ENCODE measurements around the gene GATAD2A. TPM values are rescaled to one million over a fixed set of nuclear protein-coding genes. Genes with fewer than 3 reads are reported as not detected.

The GATAD2A gene
- total RNA-seq, 4 donors from 2014 or later: 73.8 to 128 (median 87.7) TPM

DNA sequence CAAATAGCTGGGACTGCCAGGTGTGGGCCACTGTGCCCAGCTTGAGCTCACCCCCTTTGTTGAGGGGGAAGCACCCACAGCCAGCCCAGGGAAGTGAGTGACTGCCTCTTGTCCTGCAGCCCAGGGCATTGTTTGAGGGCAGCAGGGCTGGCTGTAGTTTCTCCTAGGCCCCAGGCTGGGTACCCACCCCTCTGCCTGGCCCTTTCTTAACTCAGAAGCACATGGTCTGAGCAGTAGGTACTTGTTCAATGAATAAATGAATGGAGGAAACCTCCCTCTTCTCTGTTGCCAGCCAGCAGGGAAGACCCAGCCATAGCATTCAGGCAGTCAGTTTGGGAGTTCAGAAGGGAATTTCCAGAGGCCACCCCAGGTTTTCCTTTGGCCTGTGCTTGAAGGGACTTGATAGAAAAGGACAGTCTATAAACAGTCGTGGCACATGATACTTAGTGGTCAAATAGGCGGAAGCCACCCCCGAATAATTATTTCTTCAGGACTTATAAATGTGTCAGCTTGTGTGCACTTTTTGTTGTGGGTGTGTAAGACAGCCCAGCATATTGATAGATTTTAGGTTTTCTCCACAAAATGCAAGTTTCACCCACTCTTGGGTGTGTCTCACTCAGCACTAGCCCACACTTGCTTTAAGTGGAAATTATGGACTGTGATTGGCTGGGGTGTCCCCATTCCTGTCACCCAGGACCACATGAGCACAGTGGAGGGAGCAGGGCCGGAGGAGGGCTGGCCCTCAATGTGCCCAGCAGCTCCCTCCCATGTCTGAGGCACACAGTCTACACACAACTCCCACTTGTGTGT, 33.1 kb downstream of the GATAD2A start:
- 60 to 63% methylated on average over 4 of the region's 4 CpGs for WGBS, 2 donors
- intact Hi-C loops (cut with DNase I; ENCODE audit: low total_unique reads): no loop called here
- no peak for TF ChIP-seq POLR2A (IDR thresholded peaks at IDR 0.05)
- TF ChIP-seq, protein P1, sequence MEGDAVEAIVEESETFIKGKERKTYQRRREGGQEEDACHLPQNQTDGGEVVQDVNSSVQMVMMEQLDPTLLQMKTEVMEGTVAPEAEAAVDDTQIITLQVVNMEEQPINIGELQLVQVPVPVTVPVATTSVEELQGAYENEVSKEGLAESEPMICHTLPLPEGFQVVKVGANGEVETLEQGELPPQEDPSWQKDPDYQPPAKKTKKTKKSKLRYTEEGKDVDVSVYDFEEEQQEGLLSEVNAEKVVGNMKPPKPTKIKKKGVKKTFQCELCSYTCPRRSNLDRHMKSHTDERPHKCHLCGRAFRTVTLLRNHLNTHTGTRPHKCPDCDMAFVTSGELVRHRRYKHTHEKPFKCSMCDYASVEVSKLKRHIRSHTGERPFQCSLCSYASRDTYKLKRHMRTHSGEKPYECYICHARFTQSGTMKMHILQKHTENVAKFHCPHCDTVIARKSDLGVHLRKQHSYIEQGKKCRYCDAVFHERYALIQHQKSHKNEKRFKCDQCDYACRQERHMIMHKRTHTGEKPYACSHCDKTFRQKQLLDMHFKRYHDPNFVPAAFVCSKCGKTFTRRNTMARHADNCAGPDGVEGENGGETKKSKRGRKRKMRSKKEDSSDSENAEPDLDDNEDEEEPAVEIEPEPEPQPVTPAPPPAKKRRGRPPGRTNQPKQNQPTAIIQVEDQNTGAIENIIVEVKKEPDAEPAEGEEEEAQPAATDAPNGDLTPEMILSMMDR (IDR thresholded peaks at IDR 0.05): no peak
- H3K4me3 ChIP-seq (ENCODE audit: low read depth, poor library complexity, severe bottlenecking): no peak overlapping the region
- no peak for DNase-seq (ENCODE audit: low spot score in 2 of 2)

DNA sequence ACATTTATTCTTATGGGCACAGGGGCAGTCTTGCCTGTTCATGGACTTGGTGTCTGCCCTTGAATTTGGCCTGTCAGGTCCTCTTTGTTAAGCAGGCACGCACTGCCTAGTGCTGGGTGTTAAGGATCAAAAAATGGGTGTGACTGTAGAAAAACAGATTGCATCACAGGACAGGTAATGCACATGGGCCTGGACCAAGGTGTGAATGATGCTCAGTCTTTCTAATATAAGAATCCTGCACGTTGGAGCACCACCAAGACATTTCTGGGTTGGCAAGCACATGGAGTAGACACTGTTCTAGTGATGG, 33.7 kb downstream of the GATAD2A start:
- no peak for TF ChIP-seq POLR2A (IDR thresholded peaks at IDR 0.05)
- TF ChIP-seq, protein P1 (IDR thresholded peaks at IDR 0.05): no peak
- DNase-seq (ENCODE audit: low spot score in 2 of 2): no peak
- 39 to 65% methylated on average over 2 of the region's 2 CpGs for WGBS, 2 donors
- H3K4me3 ChIP-seq (ENCODE audit: low read depth, poor library complexity, severe bottlenecking): no peak overlapping the region
- intact Hi-C loops (cut with DNase I; ENCODE audit: low total_unique reads): no loop called here

DNA sequence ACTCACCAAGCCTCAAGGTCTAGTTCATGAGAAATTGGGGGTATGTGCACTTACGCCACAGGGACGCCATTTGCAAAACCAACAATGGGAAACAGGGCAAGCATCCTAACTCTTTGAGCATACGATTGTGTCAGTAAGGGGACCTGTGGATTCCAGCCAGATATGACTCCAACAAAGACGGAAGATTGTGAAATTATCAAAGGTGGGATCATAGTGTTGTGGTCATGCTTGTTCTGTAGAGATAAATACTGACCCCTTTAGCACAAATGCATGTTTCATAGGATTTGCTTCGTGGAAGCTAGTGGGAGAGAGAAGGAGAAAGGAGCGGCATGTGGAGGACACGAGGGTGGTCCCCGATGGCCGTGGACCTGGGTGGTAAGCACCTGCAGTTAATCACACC, 37.8 kb downstream of the GATAD2A start:
- 91 to 93% methylated on average over 9 of the region's 9 CpGs for WGBS, 2 donors
- no peak overlapping the region for H3K4me3 ChIP-seq (ENCODE audit: low read depth, poor library complexity, severe bottlenecking)
- DNase-seq (ENCODE audit: low spot score in 2 of 2): no peak
- intact Hi-C loops (cut with DNase I; ENCODE audit: low total_unique reads): no loop called here
- no peak for TF ChIP-seq POLR2A (IDR thresholded peaks at IDR 0.05)
- TF ChIP-seq, protein P1 (IDR thresholded peaks at IDR 0.05): no peak

DNA sequence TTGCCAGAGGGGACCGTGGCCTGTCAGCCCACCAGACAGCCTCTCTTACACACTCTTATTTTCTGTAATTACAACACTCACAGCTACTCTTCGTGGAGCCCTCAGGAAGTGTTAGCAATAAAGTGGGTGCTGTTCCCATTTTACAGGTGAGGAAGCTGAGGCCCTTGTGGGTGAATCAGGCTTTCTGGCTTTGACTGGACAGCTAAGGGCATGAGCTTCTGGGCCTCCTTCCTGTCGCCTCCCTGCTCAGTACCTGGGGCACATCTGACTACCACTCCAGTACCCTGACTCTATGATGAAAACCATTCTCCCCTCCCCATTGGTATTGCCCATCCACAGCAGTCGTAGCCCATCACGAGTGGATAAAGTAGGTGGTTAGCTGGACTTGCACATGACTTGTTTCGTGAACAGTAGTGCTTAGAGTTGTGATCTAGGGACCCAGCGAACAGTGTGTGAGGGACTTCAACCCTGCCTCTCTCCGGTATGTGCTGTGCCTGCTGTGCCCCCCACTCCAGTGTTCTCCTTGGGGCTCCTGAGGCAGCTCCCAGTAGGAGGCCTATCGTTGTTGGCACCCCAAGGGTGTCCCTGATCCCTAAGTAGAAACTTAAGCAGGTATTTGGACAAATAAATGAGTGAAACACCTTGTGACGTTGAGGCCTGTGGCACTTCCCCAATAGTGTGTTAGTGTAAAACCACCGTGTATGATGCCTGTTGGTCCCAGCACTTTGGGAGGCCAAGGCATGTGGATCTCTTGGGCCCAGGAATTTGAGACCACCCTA, 38.6 kb downstream of the GATAD2A start:
- no peak for DNase-seq (ENCODE audit: low spot score in 2 of 2)
- TF ChIP-seq POLR2A (IDR thresholded peaks at IDR 0.05): no peak
- TF ChIP-seq, protein P1 (IDR thresholded peaks at IDR 0.05): no peak
- intact Hi-C loops (cut with DNase I; ENCODE audit: low total_unique reads): no loop called here
- H3K4me3 ChIP-seq (ENCODE audit: low read depth, poor library complexity, severe bottlenecking): no peak overlapping the region
- 81 to 88% methylated on average over 11 of the region's 11 CpGs for WGBS, 2 donors

DNA sequence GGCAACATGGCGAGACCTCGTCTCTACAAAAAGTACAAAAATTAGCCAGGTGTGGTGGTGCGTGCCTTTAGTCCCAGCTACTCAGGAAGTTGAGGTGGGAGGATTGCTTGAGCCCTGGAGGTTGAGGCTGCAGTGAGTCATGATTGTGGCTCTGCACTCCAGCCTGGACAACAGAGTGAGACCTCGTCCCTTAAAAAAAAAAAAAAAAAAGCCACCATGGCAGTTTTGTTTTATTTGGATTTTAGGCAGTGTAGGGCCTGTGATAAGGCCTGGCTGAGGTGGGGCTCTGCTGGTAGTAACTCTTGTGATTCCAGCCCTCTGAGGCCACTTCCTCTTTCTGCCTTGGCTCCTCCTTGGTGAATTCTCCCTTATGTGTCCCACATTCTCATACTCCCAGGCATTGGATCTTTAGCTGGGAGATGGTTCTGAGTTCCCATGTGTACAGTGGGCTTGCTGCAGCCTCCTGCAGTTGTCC, 39.2 kb downstream of the GATAD2A start:
- 72 to 74% methylated on average over 4 of the region's 4 CpGs for WGBS, 2 donors
- no peak for DNase-seq (ENCODE audit: low spot score in 2 of 2)

More for the DNA sequence above, 39.2 kb downstream of the GATAD2A start:
- TF ChIP-seq, protein P1 (IDR thresholded peaks at IDR 0.05): no peak
- no peak for TF ChIP-seq POLR2A (IDR thresholded peaks at IDR 0.05)
- H3K4me3 ChIP-seq (ENCODE audit: low read depth, poor library complexity, severe bottlenecking): no peak overlapping the region
- intact Hi-C loops (cut with DNase I; ENCODE audit: low total_unique reads): no loop called here
